GM12891 (cell line): ENCODE measurements around the gene SLC38A10.

Experiments used
- DNase-seq: peaks from one replicate; pipeline ENCODE4 v3.0.0; 2011; ENCODE audit warnings: low spot score; ENCODE audit not compliant: insufficient read length
- FAIRE-seq: peaks from 2 replicates; lab custom pipeline; 2011; peaks lifted over from hg19 to GRCh38; lab: Jason Lieb, UNC
- PAX5 ChIP-seq: IDR thresholded peaks from 2 replicates; pipeline ENCODE4 v1.6.1; 2011; ENCODE audit warnings: low read length, moderate library complexity, mild to moderate bottlenecking; ENCODE audit not compliant: insufficient read depth, severe bottlenecking
- POLR2A ChIP-seq: IDR thresholded peaks from 2 replicates; pipeline ENCODE4 v1.6.1; 2011; ENCODE audit warnings: low read depth, low read length, control low read depth
- POLR2AphosphoS5 ChIP-seq: IDR thresholded peaks from 2 replicates; pipeline ENCODE4 v1.6.1; 2011; ENCODE audit warnings: low read depth, low read length, control low read depth
- POU2F2 ChIP-seq: IDR thresholded peaks from 2 replicates; pipeline ENCODE4 v1.6.1; 2011; ENCODE audit warnings: low read depth, mild to moderate bottlenecking, control low read depth, low read length, moderate library complexity
- SPI1 ChIP-seq: IDR thresholded peaks from 2 replicates; pipeline ENCODE4 v1.6.1; 2011; ENCODE audit warnings: low read depth, low read length, control low read depth
- TAF1 ChIP-seq: IDR thresholded peaks from 2 replicates; pipeline ENCODE4 v1.6.1; 2011; ENCODE audit warnings: low read depth, low read length, control low read depth

The SLC38A10 gene

DNA sequence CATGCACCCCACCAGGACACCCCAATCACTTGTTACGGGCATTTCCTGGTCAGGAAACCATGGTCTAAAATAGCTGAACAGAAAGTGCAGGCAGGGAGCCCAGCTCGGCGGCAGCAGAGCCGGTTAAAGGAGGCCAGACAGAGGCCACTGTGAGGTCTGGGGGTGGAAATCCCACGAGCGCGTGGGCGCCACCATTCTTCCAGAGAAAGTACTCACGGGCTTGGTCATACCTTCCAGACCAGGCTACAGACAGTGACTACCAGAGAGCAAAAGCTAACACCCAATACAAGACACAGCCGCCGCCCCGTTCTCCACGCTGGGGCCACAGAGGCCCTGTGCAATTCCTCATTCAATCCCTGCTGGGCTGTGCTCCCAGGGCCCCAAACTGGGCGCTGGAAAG lies 84.2 kb downstream of the SLC38A10 start:
- TF ChIP-seq PAX5 (no peak), POU2F2 (no peak), POLR2AphosphoS5 (no peak), POLR2A (no peak), SPI1 (no peak), TAF1 (no peak)
- no peak for DNase-seq
- FAIRE-seq, result no peak

DNA sequence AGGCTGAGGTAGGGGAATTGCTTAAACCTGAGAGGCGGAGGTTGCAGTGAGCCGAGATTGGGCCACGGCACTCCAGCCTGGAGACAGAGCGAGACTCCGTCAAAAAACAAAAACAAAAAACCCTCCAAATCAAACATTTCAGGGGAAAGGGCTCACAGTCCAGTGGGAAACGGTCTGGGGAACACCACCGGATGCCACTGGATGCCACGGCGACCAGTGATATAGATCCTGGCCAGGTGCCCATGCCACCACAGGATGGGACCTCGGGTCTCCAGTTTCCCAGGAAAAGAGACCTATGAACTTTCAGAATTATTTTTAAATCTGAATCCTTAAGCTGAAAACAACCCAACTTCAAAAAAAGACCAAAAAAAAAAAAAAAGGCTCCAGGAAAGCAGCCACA lies 84.6 kb downstream of the SLC38A10 start:
- no peak for DNase-seq
- no peak for FAIRE-seq
- no peak for TF ChIP-seq SPI1
- TF ChIP-seq PAX5, result no peak
- no peak for TF ChIP-seq POU2F2
- no peak for TF ChIP-seq POLR2A
- no peak for TF ChIP-seq TAF1
- no peak for TF ChIP-seq POLR2AphosphoS5

DNA sequence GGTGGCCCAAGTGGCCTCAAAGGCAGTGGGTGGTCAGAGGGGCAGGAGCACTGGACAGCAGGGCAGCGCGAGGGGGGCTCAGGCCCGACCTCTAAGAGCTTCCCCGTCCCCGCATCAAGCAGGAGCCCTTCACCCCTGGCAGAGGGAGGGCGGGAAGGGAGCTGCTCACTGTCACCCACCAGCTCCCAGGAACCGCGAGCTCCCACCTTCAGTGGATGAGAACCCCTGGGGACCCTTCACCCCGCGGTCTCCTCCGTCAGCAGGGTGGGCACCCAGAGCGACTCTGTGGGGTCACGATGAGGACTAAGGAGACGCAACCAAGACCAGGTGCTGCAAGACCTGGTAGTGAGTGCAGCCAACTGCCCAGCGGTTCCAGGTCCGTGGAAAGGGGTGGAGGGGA lies 86.0 kb downstream of the SLC38A10 start:
- FAIRE-seq (no peak), DNase-seq (no peak)
- TF ChIP-seq SPI1 (no peak), POLR2A (no peak), POLR2AphosphoS5 (no peak), PAX5 (no peak), POU2F2 (no peak), TAF1 (no peak)

DNA sequence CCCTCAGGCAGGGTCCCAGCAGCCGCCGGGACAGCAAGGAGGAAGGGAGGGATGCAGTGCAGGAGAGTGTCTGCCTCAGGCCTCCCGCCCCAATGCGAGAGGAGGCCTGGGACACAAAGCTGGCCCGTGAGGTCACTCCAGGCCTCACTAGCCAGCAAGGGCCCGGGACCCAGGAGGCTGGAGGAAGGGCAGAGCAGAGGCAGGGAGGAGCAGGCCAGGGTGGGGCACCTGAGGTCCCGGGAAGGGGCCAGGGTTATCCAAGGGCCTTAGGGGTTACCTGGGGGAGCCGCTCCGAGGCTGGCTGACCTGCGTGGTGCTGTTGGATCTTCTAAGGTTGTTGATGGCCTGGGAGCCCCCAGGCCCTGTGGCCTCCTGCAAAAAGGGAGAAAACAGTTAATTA lies 86.5 kb downstream of the SLC38A10 start:
- no peak for DNase-seq
- FAIRE-seq, result no peak
- TF ChIP-seq POLR2AphosphoS5 (no peak), TAF1 (no peak), POU2F2 (no peak), POLR2A (no peak)

DNA sequence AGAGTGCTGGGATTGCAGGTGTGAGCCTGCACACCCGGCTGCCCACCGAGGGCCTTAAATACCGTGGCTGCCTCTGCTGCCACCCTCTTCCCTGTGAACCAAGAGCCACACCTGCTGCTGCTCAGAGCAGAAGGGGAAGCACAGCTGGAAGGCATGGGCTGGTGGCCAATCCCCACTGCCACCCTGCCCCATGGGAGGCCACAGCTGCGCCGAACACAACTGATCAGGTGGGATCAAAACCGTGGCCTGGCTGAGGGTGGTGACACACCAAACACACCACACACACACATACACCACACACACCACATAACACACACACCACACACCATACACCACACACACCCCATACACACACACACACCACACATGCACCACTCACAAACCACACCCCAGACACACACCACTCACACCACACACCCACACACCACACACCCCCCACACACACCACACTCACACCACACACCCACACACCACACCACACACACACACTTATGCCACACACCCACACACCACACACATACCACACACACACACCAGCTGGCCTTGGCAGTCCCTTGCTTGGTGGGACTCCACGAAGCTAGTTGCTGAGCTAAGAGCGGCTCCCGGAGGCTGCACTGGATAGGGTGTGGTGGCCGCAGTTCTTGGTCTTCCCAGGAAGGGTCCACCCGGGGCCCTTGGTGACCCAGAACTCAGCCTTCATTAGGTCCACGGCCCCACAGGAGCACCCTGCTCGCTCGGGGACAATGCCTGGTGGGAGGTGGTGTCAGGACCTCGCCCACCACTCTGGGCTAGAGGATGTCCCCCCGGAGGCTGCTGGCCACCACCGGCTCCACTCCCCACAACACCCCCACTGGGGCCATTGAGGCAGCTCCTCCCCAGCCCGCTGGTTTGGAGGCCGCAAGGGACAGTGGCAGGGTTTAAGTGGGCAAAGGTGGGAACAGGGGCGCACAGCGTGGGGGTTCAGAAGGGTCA lies 87.2 kb downstream of the SLC38A10 start:
- peak; percentile 80 for FAIRE-seq
- no peak for DNase-seq
- no peak for TF ChIP-seq POLR2AphosphoS5
- TF ChIP-seq TAF1, result no peak
- TF ChIP-seq POU2F2, result no peak

DNA sequence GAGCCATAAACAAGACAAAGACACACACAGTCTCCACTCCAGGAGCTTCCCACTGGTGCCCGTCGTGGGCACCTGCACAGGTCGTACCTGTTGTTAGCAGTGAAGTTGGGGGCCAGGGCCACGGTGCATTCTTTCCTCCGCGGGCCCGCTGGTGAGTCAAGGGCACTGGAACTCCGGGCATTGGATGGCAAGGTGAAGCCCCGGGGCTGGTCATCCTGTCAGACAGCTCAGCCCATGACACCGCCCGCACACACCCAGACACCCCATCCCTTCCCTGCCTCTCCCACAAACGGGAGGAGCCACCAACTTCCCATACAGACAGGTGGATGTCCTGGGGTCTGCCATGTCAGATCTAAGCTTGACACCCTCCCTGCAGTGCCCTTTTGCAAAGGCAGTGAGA lies 88.5 kb downstream of the SLC38A10 start:
- DNase-seq (no peak), FAIRE-seq (no peak)
- TF ChIP-seq POLR2A (no peak), TAF1 (no peak), SPI1 (no peak), POLR2AphosphoS5 (no peak), PAX5 (no peak)

DNA sequence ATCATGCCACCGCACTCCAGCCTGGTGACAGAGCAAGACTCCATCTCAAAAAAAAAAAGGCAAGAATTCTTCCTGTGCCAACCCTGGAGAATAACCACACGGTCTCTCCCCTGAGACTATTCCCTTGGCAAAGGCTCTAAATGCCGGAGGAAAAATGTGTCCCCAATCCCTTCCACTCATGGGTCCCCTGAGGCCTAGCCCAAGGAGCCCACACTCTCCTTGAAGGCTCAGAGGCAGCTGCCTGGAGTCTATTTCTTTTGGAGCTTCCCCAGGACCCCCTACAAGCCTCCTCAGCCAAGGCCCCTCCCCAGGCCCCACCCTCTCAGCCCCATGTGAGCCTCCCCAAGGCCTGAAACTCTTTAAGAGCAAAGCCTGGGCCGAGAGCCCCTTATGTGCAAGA lies 88.9 kb downstream of the SLC38A10 start:
- FAIRE-seq, result no peak
- no peak for TF ChIP-seq POLR2AphosphoS5
- TF ChIP-seq TAF1, result no peak
- TF ChIP-seq POLR2A, result no peak
- TF ChIP-seq POU2F2, result no peak
- no peak for TF ChIP-seq PAX5
- TF ChIP-seq SPI1, result no peak
- no peak for DNase-seq

DNA sequence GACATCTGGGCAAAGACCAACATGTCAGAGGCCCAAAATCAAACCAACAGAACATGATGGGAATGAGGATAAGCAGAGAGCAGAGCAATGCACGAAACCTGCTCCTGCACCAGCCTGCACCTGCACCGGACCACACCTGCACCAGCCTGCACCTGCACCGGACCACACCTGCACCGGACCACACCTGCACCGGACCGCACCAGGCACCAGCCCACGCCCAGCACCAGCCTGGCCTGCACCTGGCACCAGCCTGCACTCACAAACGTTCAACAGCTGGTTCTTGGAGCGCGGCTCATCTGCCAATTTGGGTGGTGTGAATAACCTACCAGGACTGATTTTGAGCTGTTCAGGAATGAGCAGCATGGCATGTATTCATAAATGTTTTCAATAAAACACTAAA lies 90.5 kb downstream of the SLC38A10 start:
- DNase-seq, result no peak
- TF ChIP-seq PAX5 (no peak), POLR2A (no peak), SPI1 (no peak), POLR2AphosphoS5 (no peak), TAF1 (no peak), POU2F2 (no peak)
- no peak for FAIRE-seq

DNA sequence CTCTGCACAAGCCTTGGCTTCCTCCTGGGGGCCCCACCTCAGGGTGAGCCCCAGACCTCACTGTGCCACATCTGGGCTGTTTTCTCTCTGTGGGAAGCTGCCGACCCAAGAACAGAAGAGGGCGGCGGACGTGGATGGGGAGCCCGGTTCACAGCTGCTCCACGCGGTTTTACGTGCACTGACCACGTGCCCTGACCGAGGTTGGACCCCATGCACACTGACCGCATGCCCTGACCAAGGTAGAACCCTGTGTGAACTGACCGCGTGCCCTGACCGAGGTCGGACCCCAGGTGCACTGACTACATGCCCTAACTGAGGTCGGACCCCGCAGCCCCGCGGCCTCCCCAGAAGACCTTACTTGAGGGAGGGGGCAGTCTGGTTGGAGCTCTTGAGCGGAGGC lies 92.0 kb downstream of the SLC38A10 start:
- no peak for DNase-seq
- TF ChIP-seq POLR2A, result no peak
- no peak for TF ChIP-seq POU2F2
- no peak for TF ChIP-seq POLR2AphosphoS5
- no peak for TF ChIP-seq PAX5
- TF ChIP-seq SPI1, result no peak
- TF ChIP-seq TAF1, result no peak
- no peak for FAIRE-seq

DNA sequence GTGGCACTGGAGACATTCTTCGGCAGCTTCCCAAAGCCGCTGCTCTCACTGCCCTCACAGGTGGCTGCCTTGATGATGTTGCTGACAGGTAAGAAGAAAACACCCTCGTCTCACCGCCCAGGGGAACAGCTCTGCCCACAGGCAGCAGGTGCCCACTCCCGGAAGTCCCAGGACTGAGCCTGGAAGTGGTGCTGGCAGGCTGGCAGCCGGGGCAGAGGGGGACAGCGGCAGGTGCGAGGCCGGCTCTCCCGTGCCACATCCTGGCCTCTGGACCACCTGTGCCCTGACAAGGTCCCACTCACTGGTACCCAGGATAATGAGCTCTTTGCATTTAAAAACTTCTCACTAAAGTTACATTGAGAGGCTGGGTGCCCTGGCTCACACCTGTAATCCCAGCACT lies 92.8 kb downstream of the SLC38A10 start:
- TF ChIP-seq SPI1 (no peak), POLR2A (no peak), POU2F2 (no peak), PAX5 (no peak), TAF1 (no peak), POLR2AphosphoS5 (no peak)
- no peak for FAIRE-seq

More for the DNA sequence above, 92.8 kb downstream of the SLC38A10 start:
- DNase-seq, result no peak
